Fibroblast of skin of left biceps (primary cell): ENCODE measurements around the gene ASXL2.

Experiments
- DNase-seq, 2 experiments: peaks; one replicate each; pipeline ENCODE4 v3.0.0-alpha.2; 2013; ENCODE audit warnings: low read depth in 2 of 2

Gene ASXL2

GRCh38 chr2:25690058-25690457, 188.2 kb downstream of the ASXL2 start:
- no peak for DNase-seq

GRCh38 chr2:25688236-25688635, 190.1 kb downstream of the ASXL2 start:
- no peak for DNase-seq

- DNase-seq: no peak
Observed at GRCh38 chr2:25685741-25686140, 192.5 kb downstream of the ASXL2 start.

- DNase-seq: no peak
Observed at GRCh38 chr2:25684577-25685473, 193.5 kb downstream of the ASXL2 start.
